IMR-90 (cell line): ENCODE data around the gene CYB5D1. TPM values are rescaled to one million over a fixed set of nuclear protein-coding genes. Genes with fewer than 3 reads are reported as not detected.

Experiments used
- ATAC-seq: fragments of 200-7000 bp; cut with Tn5 transposase; 2 replicates; pipeline ENCODE4 v1.9.1; 2020; ENCODE audit warnings: low read depth, mild to moderate bottlenecking, moderate library complexity
- BruUV-seq: library from RNA; stranded (reverse); fragments of 400-500 nt; replicated peaks from 2 replicates; lab custom pipeline; 2021; lab: Mats Ljungman, UMichigan
- CTCF ChIA-PET: fragments of 300-600 bp; formaldehyde crosslinking; extraction: SDS; loops from one replicate; lab custom pipeline; 2021; ENCODE audit warnings: antibody characterized with exemption; lab: Yijun Ruan, JAX
- POLR2A ChIA-PET: fragments of 300-600 bp; sonication (Branson Sonifier 250); formaldehyde crosslinking; loops from one replicate; lab custom pipeline; 2022; ENCODE audit warnings: antibody characterized with exemption; ENCODE audit not compliant: unreplicated experiment; lab: Charles Lee
- DNase-seq: peaks from one replicate; pipeline ENCODE4 v3.0.0; 2013
- H2AFZ ChIP-seq: replicated peaks from 2 replicates; pipeline ENCODE3; 2013; ENCODE audit warnings: low read length, mild to moderate bottlenecking; ENCODE audit not compliant: poor library complexity
- H2AK5ac ChIP-seq: 2 replicates; pipeline ENCODE4 v1.6.1; 2013; ENCODE audit warnings: low read depth, low read length, inconsistent platforms
- H2AK9ac ChIP-seq: replicated peaks from 2 replicates; pipeline ENCODE3; 2013; ENCODE audit warnings: mild to moderate bottlenecking, low read depth, low read length, moderate library complexity; ENCODE audit not compliant: poor library complexity
- H2BK120ac ChIP-seq: 2 replicates; pipeline ENCODE4 v1.6.1; 2013; ENCODE audit warnings: low read depth, low read length, inconsistent platforms
- H2BK15ac ChIP-seq: 3 replicates; pipeline ENCODE4 v1.6.1; 2013; ENCODE audit warnings: low read depth, low read length, inconsistent platforms
- H2BK20ac ChIP-seq: 2 replicates; pipeline ENCODE4 v1.6.1; 2013; ENCODE audit warnings: low read depth, mild to moderate bottlenecking, inconsistent platforms, low read length, moderate library complexity
- H2BK5ac ChIP-seq: 2 replicates; pipeline ENCODE4 v1.6.1; 2013; ENCODE audit warnings: mild to moderate bottlenecking, low read depth, low read length, inconsistent platforms; ENCODE audit not compliant: poor library complexity, severe bottlenecking
- H3K14ac ChIP-seq: replicated peaks from 2 replicates; pipeline ENCODE4 v1.6.1; 2013; ENCODE audit warnings: low read depth, low read length, inconsistent platforms
- H3K18ac ChIP-seq: 2 replicates; pipeline ENCODE4 v1.6.1; 2013; ENCODE audit warnings: low read depth, low read length, control low read depth
- H3K23ac ChIP-seq: 2 replicates; pipeline ENCODE4 v1.6.1; 2013; ENCODE audit warnings: low read depth, low read length, inconsistent platforms
- H3K27ac ChIP-seq: 2 replicates; pipeline ENCODE4 v1.5.1; 2013; ENCODE audit warnings: mild to moderate bottlenecking, control low read depth, low read length; ENCODE audit not compliant: insufficient read depth
- H3K27me3 ChIP-seq: 2 replicates; pipeline ENCODE4 v1.6.1; 2013; ENCODE audit warnings: low read length; ENCODE audit not compliant: control insufficient read depth, insufficient read depth
- H3K36me3 ChIP-seq: 2 replicates; pipeline ENCODE4 v1.6.1; 2013; ENCODE audit warnings: low read length, mixed read lengths; ENCODE audit not compliant: control insufficient read depth, insufficient read depth
- H3K4ac ChIP-seq: 2 replicates; pipeline ENCODE4 v1.6.1; 2013; ENCODE audit warnings: low read depth, low read length, inconsistent platforms
- H3K4me1 ChIP-seq: 2 replicates; pipeline ENCODE4 v1.6.1; 2013; ENCODE audit warnings: low read length, mixed read lengths; ENCODE audit not compliant: control insufficient read depth, insufficient read depth
- H3K4me2 ChIP-seq: 2 replicates; pipeline ENCODE4 v1.6.1; 2013; ENCODE audit warnings: low read depth, mild to moderate bottlenecking, control low read depth, low read length, moderate library complexity
- H3K4me3 ChIP-seq: 2 replicates; pipeline ENCODE4 v1.5.1; 2013; ENCODE audit warnings: low read depth, mild to moderate bottlenecking, control low read depth, low read length, moderate library complexity; ENCODE audit not compliant: insufficient read depth
- H3K56ac ChIP-seq: 2 replicates; pipeline ENCODE4 v1.6.1; 2013; ENCODE audit warnings: low read length, inconsistent platforms; ENCODE audit not compliant: insufficient read depth; ENCODE audit errors: extremely low read depth
- H3K79me1 ChIP-seq, 2 experiments: 2 replicates each; pipeline ENCODE4 v1.6.1; 2013; ENCODE audit warnings: low read length in 2 of 2, inconsistent platforms in 1 of 2, low read depth in 1 of 2
- H3K9ac ChIP-seq: 2 replicates; pipeline ENCODE4 v1.6.1; 2013; ENCODE audit warnings: low read depth, low read length, control low read depth
- H3K9me1 ChIP-seq: 2 replicates; pipeline ENCODE4 v1.6.1; 2013; ENCODE audit warnings: low read length, inconsistent platforms; ENCODE audit not compliant: insufficient read depth
- H3K9me3 ChIP-seq: 2 replicates; pipeline ENCODE4 v1.6.1; 2013; ENCODE audit warnings: low read length; ENCODE audit not compliant: control insufficient read depth, insufficient read depth
- H4K20me1 ChIP-seq: 2 replicates; pipeline ENCODE4 v1.6.1; 2013; ENCODE audit warnings: low read length, inconsistent platforms; ENCODE audit not compliant: insufficient read depth
- H4K5ac ChIP-seq: 2 replicates; pipeline ENCODE4 v1.6.1; 2013; ENCODE audit warnings: mild to moderate bottlenecking, low read depth, low read length, control low read depth
- H4K8ac ChIP-seq, 2 experiments: 2 replicates each; pipeline ENCODE4 v1.6.1; 2013; ENCODE audit warnings: low read depth in 2 of 2, low read length in 2 of 2, control low read depth in 1 of 2, inconsistent platforms in 1 of 2
- H4K91ac ChIP-seq: 2 replicates; pipeline ENCODE4 v1.6.1; 2013; ENCODE audit warnings: low read depth, low read length, inconsistent platforms; ENCODE audit not compliant: insufficient read depth
- MAFK ChIP-seq: IDR thresholded peaks from 2 replicates; pipeline ENCODE4 v1.6.1; 2012; ENCODE audit warnings: low read depth, low read length, improper control_type of control experiment
- WGBS, 2 experiments: methylation state at CpG; one replicate each; pipeline versions ENCODE4 v1.1.5 to v1.1.7; 2013; ENCODE audit warnings: missing lambda C conversion rate in 2 of 2; ENCODE audit not compliant: insufficient read length in 1 of 2; ENCODE audit errors: extremely low coverage in 2 of 2; 5-methylcytosine and 5-hydroxymethylcytosine counted together
- dilution Hi-C: fragments of 300-500 bp; cut with HindIII; formaldehyde crosslinking; loops from one replicate; pipeline ENCODE4 v1.14.3; 2018; ENCODE audit warnings: low sequenced_read_pairs; ENCODE audit not compliant: unreplicated experiment
- in situ Hi-C: fragments of 300-500 bp; cut with MboI; formaldehyde crosslinking; loops from 3 replicates; pipeline ENCODE4 v1.14.3; 2019; ENCODE audit warnings: low sequenced_read_pairs, inconsistent platforms, mixed read lengths
- intact Hi-C: fragments of 100-400 bp; cut with micrococcal nuclease; formaldehyde crosslinking; loops from 2 replicates; pipeline ENCODE4 v1.10.0; 2022
- polyA plus RNA-seq, 3 experiments: library from polyadenylated mRNA; depleted of rRNA; stranded (reverse); fragments of >200 nt; gene quantifications; 2 replicates each; pipeline ENCODE4 v1.2.3, GENCODE V29; 2012; ENCODE audit warnings: low replicate concordance in 1 of 3
- total RNA-seq: library from RNA; depleted of rRNA; stranded (reverse); fragments of >200 nt; gene quantifications from 2 replicates; pipeline ENCODE4 v1.2.3, GENCODE V29; 2012
- TF ChIP-seq, protein P1 (sequence below): fragments of 150-350 bp; IDR thresholded peaks from 2 replicates; pipeline ENCODE4 v1.6.1; 2016; ENCODE audit warnings: low read depth, mild to moderate bottlenecking, low read length, moderate library complexity, borderline replicate concordance

CYB5D1 gene
- total and polyA plus RNA-seq, 2 of the 4 experiments (the other 2 are of a cell fraction), result 8.8 to 10.8 TPM

DNA sequence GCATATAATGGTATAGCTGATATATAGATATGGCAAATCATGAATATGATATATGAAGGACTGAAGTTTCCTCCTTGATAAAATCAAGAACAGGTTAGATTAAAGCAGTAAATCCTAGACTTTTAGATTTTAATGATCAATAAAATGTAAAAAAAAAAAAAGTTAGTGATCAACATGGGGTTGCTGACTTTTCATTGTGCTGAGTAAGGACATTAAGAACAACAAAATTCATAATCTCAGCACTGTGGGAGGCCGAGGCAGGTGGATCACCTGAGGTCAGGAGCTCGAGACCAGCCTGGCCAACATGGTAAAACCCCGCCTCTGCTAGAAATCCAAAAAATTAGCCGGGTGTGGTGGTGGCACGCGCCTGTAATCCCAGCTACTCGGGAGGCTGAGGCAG, 20.4 kb downstream of the CYB5D1 start:
- H4K91ac ChIP-seq, result no peak overlapping the region
- no peak overlapping the region for H3K56ac ChIP-seq
- no peak for ATAC-seq
- no peak overlapping the region for H3K23ac ChIP-seq
- no peak overlapping the region for H3K9ac ChIP-seq
- peaks cover 5% of the 10 kb centered on the region; the same call in 1 of the 2 replicates for H3K9me1 ChIP-seq
- no peak overlapping the region for H3K27ac ChIP-seq
- TF ChIP-seq, protein P1, sequence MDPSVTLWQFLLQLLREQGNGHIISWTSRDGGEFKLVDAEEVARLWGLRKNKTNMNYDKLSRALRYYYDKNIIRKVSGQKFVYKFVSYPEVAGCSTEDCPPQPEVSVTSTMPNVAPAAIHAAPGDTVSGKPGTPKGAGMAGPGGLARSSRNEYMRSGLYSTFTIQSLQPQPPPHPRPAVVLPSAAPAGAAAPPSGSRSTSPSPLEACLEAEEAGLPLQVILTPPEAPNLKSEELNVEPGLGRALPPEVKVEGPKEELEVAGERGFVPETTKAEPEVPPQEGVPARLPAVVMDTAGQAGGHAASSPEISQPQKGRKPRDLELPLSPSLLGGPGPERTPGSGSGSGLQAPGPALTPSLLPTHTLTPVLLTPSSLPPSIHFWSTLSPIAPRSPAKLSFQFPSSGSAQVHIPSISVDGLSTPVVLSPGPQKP, result no peak
- TF ChIP-seq MAFK, result peak; percentile 35; the same call in 1 of the 2 replicates
- no TSS peak for BruUV-seq
- no peaks in the 10 kb centered on the region for H3K27me3 ChIP-seq
- no peak overlapping the region for H3K4me3 ChIP-seq
- H3K14ac ChIP-seq, result no peak overlapping the region
- CTCF ChIA-PET, result interaction anchor here (0.6 to 0.7 kb wide), 2 partner anchors 27 to 35 kb away, joined by 3 read pairs; no protein-coding TSS in a partner anchor
- H3K9me3 ChIP-seq, result no peaks in the 10 kb centered on the region
- H3K18ac ChIP-seq, result no peak overlapping the region
- H4K8ac ChIP-seq, result no peak overlapping the region
- peaks cover 19% of the 10 kb centered on the region for H3K36me3 ChIP-seq
- no peak overlapping the region for H2AK9ac ChIP-seq
- no peak overlapping the region for H2BK15ac ChIP-seq
- H4K20me1 ChIP-seq, result no peaks in the 10 kb centered on the region
- H3K4me1 ChIP-seq, result peaks cover 8% of the 10 kb centered on the region; the same call in 1 of the 2 replicates
- intact Hi-C loops, result no loop called here
- in situ Hi-C loops, result no loop called here
- no peak overlapping the region for H3K4ac ChIP-seq
- no peak overlapping the region for H3K4me2 ChIP-seq
- DNase-seq, result no peak
- H2BK5ac ChIP-seq, result no peak overlapping the region
- POLR2A ChIA-PET, result no interaction called here
- dilution Hi-C loops, result no loop called here
- H2BK120ac ChIP-seq, result no peak overlapping the region
- H2AFZ ChIP-seq, result no peak overlapping the region
- no peak overlapping the region for H2BK20ac ChIP-seq
- WGBS, 2 experiments, result no CpG with 5 or more reads among the region's 7 CpGs
- H4K5ac ChIP-seq, result no peak overlapping the region
- no peak overlapping the region for H2AK5ac ChIP-seq
- H3K79me1 ChIP-seq, result peaks cover 10 to 31% of the 10 kb centered on the region in 2 experiments
